HL-60 (cell line): ENCODE results near the gene COMMD9.

ENCODE experiments used
- DNase-seq, 2 experiments: peaks; one replicate each; pipeline ENCODE4 v3.0.0-alpha.2; 2010 to 2020; ENCODE audit warnings: low read depth in 1 of 2, low spot score in 1 of 2
- H3K27ac ChIP-seq: fragments of 250-450 bp; sonication (Bioruptor Pico); replicated peaks from 2 replicates; pipeline ENCODE4 v1.5.1; 2020; ENCODE audit warnings: mild to moderate bottlenecking, moderate library complexity
- H3K27me3 ChIP-seq: fragments of 250-450 bp; sonication (Bioruptor Pico); 2 replicates; pipeline ENCODE4 v1.5.1; 2021; ENCODE audit warnings: mild to moderate bottlenecking, moderate library complexity; ENCODE audit not compliant: insufficient read depth, poor library complexity, severe bottlenecking
- H3K4me3 ChIP-seq: replicated peaks from 2 replicates; pipeline ENCODE4 v1.5.1; 2011; ENCODE audit warnings: mild to moderate bottlenecking, control low read depth, low read length; ENCODE audit not compliant: insufficient read depth
- CTCF ChIP-seq: IDR thresholded peaks from one replicate; pipeline ENCODE4 v1.5.1; 2011; ENCODE audit warnings: low read length, control low read depth, inconsistent platforms; ENCODE audit not compliant: insufficient read depth
- GABPA ChIP-seq: IDR thresholded peaks from 2 replicates; pipeline ENCODE4 v1.6.1; 2012; ENCODE audit warnings: low read depth
- POLR2AphosphoS5 ChIP-seq: IDR thresholded peaks from 2 replicates; pipeline ENCODE4 v1.6.1; 2012; ENCODE audit warnings: low read depth
- REST ChIP-seq: IDR thresholded peaks from 2 replicates; pipeline ENCODE4 v1.6.1; 2012; ENCODE audit warnings: low read depth; ENCODE audit not compliant: insufficient replicate concordance
- SPI1 ChIP-seq: IDR thresholded peaks from 2 replicates; pipeline ENCODE4 v1.6.1; 2012; ENCODE audit warnings: low read depth, mild to moderate bottlenecking, borderline replicate concordance

COMMD9 gene

GRCh38 chr11:36247493-36247892, 41.7 kb downstream of the COMMD9 start:
- TF ChIP-seq SPI1 (no peak), GABPA (no peak), REST (no peak), CTCF (no peak), POLR2AphosphoS5 (no peak)

GRCh38 chr11:36243641-36244040, 45.6 kb downstream of the COMMD9 start:
- TF ChIP-seq GABPA = no peak
- no peak for TF ChIP-seq POLR2AphosphoS5
- TF ChIP-seq SPI1 = no peak
- no peak for DNase-seq
- Histone ChIP-seq H3K27ac (no peak overlapping the region), H3K4me3 (no peak overlapping the region), H3K27me3 (no peaks in the 10 kb centered on the region)

More at GRCh38 chr11:36247493-36247892, 41.7 kb downstream of the COMMD9 start:
- Histone ChIP-seq H3K27me3 (no peaks in the 10 kb centered on the region), H3K4me3 (no peak overlapping the region), H3K27ac (no peak overlapping the region)
- no peak for DNase-seq

- H3K27ac ChIP-seq = no peak overlapping the region
- peak in 1 of 2 experiments; percentile 50 for DNase-seq
- no peaks in the 10 kb centered on the region for H3K27me3 ChIP-seq
- H3K4me3 ChIP-seq = no peak overlapping the region
- peak; percentile 18; the same call in 1 of the 2 replicates for TF ChIP-seq SPI1
- no peak for TF ChIP-seq REST
- TF ChIP-seq CTCF = no peak
Measured at GRCh38 chr11:36241497-36241896, 47.7 kb downstream of the COMMD9 start.

GRCh38 chr11:36240801-36241200, 48.4 kb downstream of the COMMD9 start:
- H3K27me3 ChIP-seq = no peaks in the 10 kb centered on the region
- TF ChIP-seq SPI1 (no peak), POLR2AphosphoS5 (no peak), CTCF (no peak), REST (no peak), GABPA (no peak)
- no peak overlapping the region for H3K4me3 ChIP-seq
- no peak for DNase-seq
- no peak overlapping the region for H3K27ac ChIP-seq
